Adrenal gland (tissue), 5 donors: ENCODE measurements around the gene UCP2.

Experiments
- CTCF ChIP-seq, 6 experiments: fragments of 450-650 bp in 4 of 6; fragments of 200-600 bp in 2 of 6; sonication (generic) in 1 of 6; IDR thresholded peaks; 1 replicate in 5 of 6; 2 replicates in 1 of 6; pipeline versions ENCODE4 v1.5.1 to v1.8.0; 2016 to 2021; ENCODE audit warnings: antibody characterized with exemption in 6 of 6, mild to moderate bottlenecking in 2 of 6, moderate library complexity in 1 of 6
- POLR2A ChIP-seq, 2 donors: fragments of 450-650 bp; IDR thresholded peaks; one replicate each; pipeline ENCODE4 v1.6.1; 2017; ENCODE audit warnings: antibody characterized with exemption in 2 of 2, mild to moderate bottlenecking in 2 of 2, moderate library complexity in 1 of 2
- donor health status: DM: no; HTN: no; CAD: no.

GRCh38 chr11:73998846-73999575, 16.4 kb upstream of the UCP2 start:
- TF ChIP-seq CTCF (IDR thresholded peaks at IDR 0.05): no peak
- TF ChIP-seq POLR2A (IDR thresholded peaks at IDR 0.05): no peak
